Posterior vena cava (tissue), 2 donors: ENCODE measurements around the gene GGNBP2. TPM values are rescaled to one million over a fixed set of nuclear protein-coding genes. Genes with fewer than 3 reads are reported as not detected.
"Not testable (repeated sequence)": the region's sequence is repeated elsewhere in the genome, so short reads cannot be mapped to it uniquely, and the experiment has no call there.

Experiments used
- DNase-seq: peaks from one replicate; pipeline ENCODE4 v3.0.0-alpha.2; 2020; ENCODE audit warnings: low spot score
- intact Hi-C, 2 donors: fragments of 100-400 bp; cut with DNase I; formaldehyde crosslinking; loops; one replicate each; pipeline versions ENCODE4 v1.14.1 to v1.14.2; 2022 to 2023
- long read RNA-seq, 2 donors: library from polyadenylated mRNA; unstranded; transcript quantifications; one replicate each; pipeline ENCODE4 v2.0.0, GENCODE V29; 2020 to 2021
- total RNA-seq, 2 donors: library from RNA; stranded (reverse); fragmentation: NEBNext Ultra II Directional; extraction: Animal tissue kit (Norgen Biotek cat#: 25700); gene quantifications; one replicate each; pipeline ENCODE4 v1.2.1, GENCODE V29; 2021
- donor health status: DM: yes; HTN: yes; CAD: no.
- donor health status: DM: yes; HTN: yes; CAD: no.

GGNBP2 gene
- 10 to 100 TPM; 64.0 to 65.5 TPM for total RNA-seq
- long read RNA-seq, donor 1, partial matches to known transcripts, result 26 of 39 reads
- long read RNA-seq, donor 1, other reads (novel, unspliced or antisense), result 10 of 39 reads
- long read RNA-seq, donor 2, partial matches to known transcripts, result 147 of 200 reads
- long read RNA-seq, donor 2, other reads (novel, unspliced or antisense), result 51 of 200 reads

- intact Hi-C loops, result no loop called here
- peak; percentile 98 for DNase-seq
Observed at GRCh38 chr17:36544307-36545076, at the start of gene GGNBP2. Gene GGNBP2 (plus strand): TSS chr17:36544919. CDS start chr17:36545725, 806 bp downstream.

- intact Hi-C loops, result no loop called here
- no peak for DNase-seq
Observed at GRCh38 chr17:36495076-36495578, 49.6 kb upstream of the GGNBP2 start.

- intact Hi-C loops, result no loop called here
- no peak for DNase-seq
Observed at GRCh38 chr17:36496018-36496789, 48.5 kb upstream of the GGNBP2 start.

GRCh38 chr17:36498155-36498554 lies 46.6 kb upstream of the GGNBP2 start:
- intact Hi-C loops, result no loop called here
- DNase-seq, result no peak

- intact Hi-C loops, result no loop called here
- DNase-seq, result no peak
Observed at GRCh38 chr17:36498560-36499300, 46.0 kb upstream of the GGNBP2 start.

- DNase-seq, result no peak
- intact Hi-C loops, result no loop called here
Observed at GRCh38 chr17:36500745-36501225, 43.9 kb upstream of the GGNBP2 start.

- intact Hi-C loops, result no loop called here
- DNase-seq, result no peak
Observed at GRCh38 chr17:36501351-36501750, 43.4 kb upstream of the GGNBP2 start.

- intact Hi-C loops, result no loop called here
- no peak for DNase-seq
Observed at GRCh38 chr17:36501963-36502362, 42.8 kb upstream of the GGNBP2 start.

GRCh38 chr17:36503456-36504155 lies 41.1 kb upstream of the GGNBP2 start:
- DNase-seq, result no peak
- intact Hi-C loops, result no loop called here

- intact Hi-C loops, result no loop called here
- DNase-seq, result no peak
Observed at GRCh38 chr17:36504156-36504545, 40.6 kb upstream of the GGNBP2 start.

- no peak for DNase-seq
- intact Hi-C loops, result no loop called here
Observed at GRCh38 chr17:36505171-36505570, 39.5 kb upstream of the GGNBP2 start.

- no peak for DNase-seq
- intact Hi-C loops, result no loop called here
Observed at GRCh38 chr17:36506249-36506826, 38.4 kb upstream of the GGNBP2 start.

- no peak for DNase-seq
- intact Hi-C loops, result no loop called here
Observed at GRCh38 chr17:36506831-36507230, 37.9 kb upstream of the GGNBP2 start.

GRCh38 chr17:36507266-36507665 lies 37.5 kb upstream of the GGNBP2 start:
- DNase-seq, result peak; percentile 19
- intact Hi-C loops, result no loop called here

GRCh38 chr17:36508439-36508838 lies 36.3 kb upstream of the GGNBP2 start:
- intact Hi-C loops, result not testable (repeated sequence)
- peak; percentile 35 for DNase-seq

- DNase-seq, result peak; percentile 45
- intact Hi-C loops, result no loop called here
Observed at GRCh38 chr17:36509272-36509985, 35.3 kb upstream of the GGNBP2 start.

- no peak for DNase-seq
- intact Hi-C loops, result no loop called here
Observed at GRCh38 chr17:36510636-36511035, 34.1 kb upstream of the GGNBP2 start.

GRCh38 chr17:36511216-36511615 lies 33.5 kb upstream of the GGNBP2 start:
- DNase-seq, result peak; percentile 19
- intact Hi-C loops, result no loop called here
